Lower leg skin (tissue), 4 donors: ENCODE measurements around the gene KCTD19. TPM values are rescaled to one million over a fixed set of nuclear protein-coding genes. Genes with fewer than 3 reads are reported as not detected.
"Not testable (repeated sequence)": the region's sequence is repeated elsewhere in the genome, so short reads cannot be mapped to it uniquely, and the experiment has no call there.

Experiments
- DNase-seq, 2 donors: peaks; one replicate each; pipeline ENCODE4 v3.0.0-alpha.2; 2019; ENCODE audit warnings: low spot score in 2 of 2
- H3K4me3 ChIP-seq: fragments of 200-600 bp; sonication (generic); 2 replicates; pipeline ENCODE4 v1.5.1; 2017; ENCODE audit warnings: mild to moderate bottlenecking, low read depth; ENCODE audit not compliant: poor library complexity, severe bottlenecking
- CTCF ChIP-seq, 3 donors: fragments of 450-650 bp; IDR thresholded peaks; one replicate each; pipeline ENCODE4 v1.5.1; 2016; ENCODE audit warnings: antibody characterized with exemption in 3 of 3, mild to moderate bottlenecking in 3 of 3, moderate library complexity in 2 of 3
- POLR2A ChIP-seq, 2 donors: fragments of 450-650 bp; IDR thresholded peaks; one replicate each; pipeline ENCODE4 v1.6.1; 2016 to 2017; ENCODE audit warnings: antibody characterized with exemption in 2 of 2, mild to moderate bottlenecking in 1 of 2, moderate library complexity in 1 of 2
- WGBS, 2 donors: methylation state at CpG; one replicate each; pipeline ENCODE4 v1.1.5; 2018; 5-methylcytosine and 5-hydroxymethylcytosine counted together
- intact Hi-C: fragments of 100-400 bp; cut with DNase I; formaldehyde crosslinking; loops from one replicate; pipeline ENCODE4 v1.15.0; 2023; ENCODE audit warnings: low total_unique reads
- total RNA-seq, 4 donors: library from RNA; depleted of rRNA; stranded (reverse); fragments of >200 nt; gene quantifications; one replicate each; pipeline ENCODE4 v1.1.0, GENCODE V29; 2016

The KCTD19 gene
- total RNA-seq, 4 donors from 2014 or later = 0.11 to 0.32 TPM; not detected in 2

GRCh38 chr16:67357561-67357960, 31.0 kb upstream of the KCTD19 start:
- 69 to 87% methylated on average over 4 of the region's 4 CpGs for WGBS, 2 donors

DNA sequence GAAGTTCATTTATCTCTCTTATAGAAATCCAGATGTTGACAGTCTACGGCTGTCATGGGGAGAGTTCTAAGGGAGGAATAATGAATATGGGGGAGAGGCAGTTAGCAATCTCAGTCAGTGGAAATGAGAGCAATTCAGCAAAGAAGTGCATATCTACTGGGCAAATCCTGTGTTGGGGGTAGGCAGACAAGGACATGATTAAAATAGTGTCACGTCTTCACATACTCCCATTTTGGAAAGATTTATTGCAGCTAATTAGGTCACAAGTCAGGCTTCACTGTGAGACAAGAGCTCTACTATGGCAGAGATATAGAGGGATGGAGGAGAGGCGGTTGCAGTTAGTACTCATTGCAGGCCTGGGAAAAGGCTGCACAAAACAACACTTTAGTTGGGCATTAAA, 29.9 kb upstream of the KCTD19 start:
- no peak overlapping the region for H3K4me3 ChIP-seq
- TF ChIP-seq POLR2A (IDR thresholded peaks at IDR 0.05) = no peak
- TF ChIP-seq CTCF (IDR thresholded peaks at IDR 0.05) = no peak
- DNase-seq = no peak
- 76 to 80% methylated on average over 3 of the region's 3 CpGs for WGBS, 2 donors
- intact Hi-C loops = no loop called here

More at GRCh38 chr16:67357561-67357960, 31.0 kb upstream of the KCTD19 start:
- no peak overlapping the region for H3K4me3 ChIP-seq
- intact Hi-C loops = no loop called here
- DNase-seq = no peak
- TF ChIP-seq CTCF (IDR thresholded peaks at IDR 0.05) (no peak), POLR2A (IDR thresholded peaks at IDR 0.05) (no peak)

DNA sequence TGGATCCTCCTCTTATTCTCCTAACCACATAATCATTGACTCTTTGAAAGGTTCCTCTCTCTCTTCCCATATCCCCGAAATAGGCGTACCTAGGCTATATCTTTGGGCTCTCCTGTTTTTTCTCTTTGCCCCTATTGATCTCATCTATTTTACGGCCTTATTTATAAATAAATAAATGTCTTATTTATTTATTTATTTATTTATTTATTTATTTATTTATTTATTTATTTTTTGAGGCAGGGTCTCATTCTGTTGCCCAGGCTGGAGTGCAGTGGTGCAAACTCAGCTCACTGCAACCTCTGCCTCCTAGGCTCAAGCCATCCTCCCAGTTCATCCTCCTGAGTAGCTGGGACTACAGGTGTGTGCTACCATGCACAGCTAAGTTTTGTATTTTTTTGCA, 25.9 kb upstream of the KCTD19 start:
- H3K4me3 ChIP-seq, intact Hi-C loops, DNase-seq: not testable (repeated sequence)
- 95 to 96% methylated on average over 3 of the region's 3 CpGs for WGBS, 2 donors

DNA sequence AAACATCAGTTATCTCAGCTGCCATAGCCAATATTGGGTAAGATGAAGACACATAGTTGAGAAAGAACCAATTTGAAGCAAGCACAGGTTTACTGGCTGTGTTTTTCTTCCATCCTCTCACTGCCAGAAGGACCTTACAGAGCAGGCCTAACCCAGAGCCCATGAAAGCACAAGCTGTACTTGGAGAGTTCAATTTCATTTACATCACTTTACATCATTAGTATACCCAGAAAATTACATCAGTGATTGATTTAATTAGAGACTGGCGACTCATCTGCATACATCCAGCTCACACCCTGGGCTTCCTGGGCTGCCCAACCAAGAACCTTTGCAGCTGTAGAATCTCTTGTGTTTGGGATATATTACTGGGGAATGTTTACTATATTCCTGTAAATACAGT, 23.8 kb upstream of the KCTD19 start:
- WGBS, 2 donors = 82 to 88% methylated on average over 1 of the region's 1 CpG

DNA sequence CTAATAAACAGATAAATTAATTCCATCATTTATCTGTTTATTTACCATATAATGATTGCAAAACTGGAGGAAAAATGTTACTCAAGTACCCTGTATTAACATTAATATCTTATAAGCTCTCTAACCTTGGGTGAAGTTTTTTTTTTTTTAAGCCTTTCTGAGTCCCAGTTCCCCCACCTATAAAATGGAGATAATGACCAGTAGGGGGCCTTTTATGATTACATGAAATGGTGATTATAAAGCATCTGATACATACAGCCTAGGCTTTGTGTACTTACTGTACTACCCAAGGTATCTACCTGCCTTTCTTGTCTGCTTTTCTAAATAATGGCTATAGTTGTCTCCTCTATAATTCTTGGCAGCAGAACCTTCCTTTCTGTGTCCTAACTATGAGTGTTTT, 22.6 kb upstream of the KCTD19 start:
- TF ChIP-seq POLR2A (IDR thresholded peaks at IDR 0.05) (no peak), CTCF (IDR thresholded peaks at IDR 0.05) (no peak)
- H3K4me3 ChIP-seq = no peak overlapping the region
- intact Hi-C loops = no loop called here
- DNase-seq = no peak

More for the DNA sequence above, 23.8 kb upstream of the KCTD19 start:
- TF ChIP-seq CTCF (IDR thresholded peaks at IDR 0.05) (no peak), POLR2A (IDR thresholded peaks at IDR 0.05) (no peak)
- no peak for DNase-seq
- no peak overlapping the region for H3K4me3 ChIP-seq
- intact Hi-C loops = no loop called here

DNA sequence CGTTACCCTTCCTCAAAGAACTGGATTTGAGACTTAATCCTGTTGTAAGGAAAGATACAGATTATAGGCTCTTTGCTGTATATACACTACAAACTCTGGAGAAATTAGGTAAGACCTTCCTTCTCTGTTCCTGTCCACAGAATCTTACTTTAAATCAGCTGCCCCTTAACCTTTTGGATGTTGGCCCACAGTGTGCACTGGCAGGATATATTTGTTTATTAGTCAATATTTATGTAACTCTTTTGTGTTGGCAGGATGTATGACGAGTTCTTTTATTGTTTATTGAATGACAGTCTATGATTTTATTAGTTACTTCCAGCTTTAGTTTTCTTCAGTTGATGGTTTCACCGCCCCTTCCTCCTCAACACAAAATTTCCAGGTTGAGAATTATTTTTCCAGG, 19.8 kb upstream of the KCTD19 start:
- intact Hi-C loops = no loop called here
- H3K4me3 ChIP-seq = no peak overlapping the region
- TF ChIP-seq CTCF (IDR thresholded peaks at IDR 0.05) (no peak), POLR2A (IDR thresholded peaks at IDR 0.05) (no peak)
- no peak for DNase-seq
- 73 to 82% methylated on average over 3 of the region's 3 CpGs for WGBS, 2 donors
